ENCODE results near the gene DNAL1.
A peak's percentile ranks its signal among the peaks of the same experiment; 100 is the strongest.

The DNAL1 gene

GRCh38 chr14:73644531-73645247 is at the start of gene DNAL1:
Gene DNAL1, plus strand, starts transcription at chr14:73644986. Its CDS starts 54 bp downstream, at chr14:73645040.
- DNase-seq (ENCODE audit: extremely low spot score, insufficient read length, low read depth) (peak; percentile 98), FAIRE-seq (peak; percentile 97)

DNA sequence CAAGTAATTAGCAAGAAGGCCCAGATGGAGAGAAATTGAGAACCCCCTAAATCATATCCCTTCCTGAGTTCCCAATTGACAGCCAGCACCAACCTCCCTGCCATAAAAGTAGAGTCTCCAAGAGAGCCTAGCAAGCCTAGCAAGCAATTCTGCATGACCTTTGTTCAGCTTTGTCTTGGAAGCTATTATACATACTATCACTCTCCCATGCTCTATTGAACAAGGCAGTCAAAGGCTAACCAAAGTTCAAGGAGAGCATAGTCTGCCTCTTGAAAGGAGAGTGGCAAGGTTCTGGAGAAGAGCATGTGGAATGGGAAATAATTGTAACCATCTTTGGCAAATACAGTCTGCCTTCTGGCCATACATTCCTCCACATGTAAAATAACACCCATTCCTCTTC is 45.3 kb upstream of the DNAL1 start:
- DNase-seq (ENCODE audit: extremely low spot score, insufficient read length, low read depth) (no peak), FAIRE-seq (no peak)

- no peak for DNase-seq (ENCODE audit: extremely low spot score, insufficient read length, low read depth)
- no peak for FAIRE-seq
These were observed 41.8 kb upstream of the DNAL1 start for GRCh38 chr14:73602994-73603393.

DNA sequence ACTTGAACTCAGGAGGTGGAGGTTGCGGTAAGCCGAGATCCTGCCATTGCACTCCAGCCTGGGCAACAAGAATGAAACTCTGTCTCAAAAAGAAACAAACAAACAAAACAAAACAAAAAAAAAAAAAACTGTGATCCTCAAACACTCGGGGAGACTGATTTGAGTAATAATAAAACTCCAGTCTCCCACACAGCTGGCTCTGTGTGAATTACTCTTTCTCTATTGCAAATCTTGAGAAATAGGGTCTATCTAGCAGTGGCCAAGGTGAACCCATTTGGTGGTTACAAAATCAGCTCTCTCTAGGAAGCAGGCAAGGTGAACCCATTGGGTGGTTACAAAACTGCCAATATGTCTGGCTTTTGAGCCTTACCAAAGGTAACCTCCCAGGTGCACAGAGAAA is 38.5 kb upstream of the DNAL1 start:
- no peak for FAIRE-seq
- DNase-seq (ENCODE audit: extremely low spot score, insufficient read length, low read depth): no peak

- DNase-seq (ENCODE audit: extremely low spot score, insufficient read length, low read depth) (no peak), FAIRE-seq (no peak)
These were observed 37.5 kb upstream of the DNAL1 start for GRCh38 chr14:73607241-73607640.

GRCh38 chr14:73610687-73611086 is 34.1 kb upstream of the DNAL1 start:
- no peak for FAIRE-seq
- no peak for DNase-seq (ENCODE audit: extremely low spot score, insufficient read length, low read depth)

DNA sequence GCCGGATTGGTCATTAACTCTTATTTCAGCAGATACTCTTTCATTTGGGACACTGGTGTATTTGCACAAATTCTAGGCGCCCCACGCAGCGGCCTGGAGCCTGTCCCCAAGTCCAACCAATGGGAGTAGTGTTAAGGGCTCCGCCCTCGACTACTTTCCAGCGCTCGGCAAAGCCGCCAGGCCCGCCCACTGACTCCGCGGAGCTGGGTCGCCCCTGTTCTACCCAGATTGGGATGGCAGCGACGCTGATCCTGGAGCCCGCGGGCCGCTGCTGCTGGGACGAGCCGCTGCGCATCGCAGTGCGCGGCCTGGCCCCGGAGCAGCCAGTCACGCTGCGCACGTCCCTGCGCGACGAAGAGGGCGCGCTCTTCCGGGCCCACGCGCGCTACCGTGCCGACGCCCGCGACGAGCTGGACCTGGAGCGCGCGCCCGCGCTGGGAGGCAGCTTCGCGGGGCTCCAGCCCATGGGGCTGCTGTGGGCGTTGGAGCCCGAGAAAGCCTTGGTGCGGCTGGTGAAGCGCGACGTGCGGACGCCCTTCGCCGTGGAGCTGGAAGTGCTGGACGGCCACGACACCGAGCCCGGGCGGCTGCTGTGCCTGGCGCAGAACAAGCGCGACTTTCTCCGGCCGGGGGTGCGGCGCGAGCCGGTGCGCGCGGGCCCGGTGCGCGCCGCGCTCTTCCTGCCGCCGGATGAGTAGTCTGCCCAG is 32.3 kb upstream of the DNAL1 start, which contains the start of gene ACOT6:
Gene ACOT6, plus strand, starts transcription at position 179 of the 707 bp plus-strand sequence. Its CDS starts 55 bp downstream, at position 234.
- DNase-seq (ENCODE audit: extremely low spot score, insufficient read length, low read depth) (peak; percentile 42), FAIRE-seq (peak; percentile 74)

GRCh38 chr14:73613046-73613383 is 31.8 kb upstream of the DNAL1 start:
- DNase-seq (ENCODE audit: extremely low spot score, insufficient read length, low read depth): no peak
- no peak for FAIRE-seq

- FAIRE-seq: no peak
- no peak for DNase-seq (ENCODE audit: extremely low spot score, insufficient read length, low read depth)
These were observed 31.3 kb upstream of the DNAL1 start for GRCh38 chr14:73613419-73613963.

GRCh38 chr14:73616831-73617230 is 28.0 kb upstream of the DNAL1 start:
- DNase-seq (ENCODE audit: extremely low spot score, insufficient read length, low read depth) (no peak), FAIRE-seq (no peak)

- DNase-seq (ENCODE audit: extremely low spot score, insufficient read length, low read depth) (no peak), FAIRE-seq (no peak)
These were observed 25.3 kb upstream of the DNAL1 start for GRCh38 chr14:73619524-73619923.

DNA sequence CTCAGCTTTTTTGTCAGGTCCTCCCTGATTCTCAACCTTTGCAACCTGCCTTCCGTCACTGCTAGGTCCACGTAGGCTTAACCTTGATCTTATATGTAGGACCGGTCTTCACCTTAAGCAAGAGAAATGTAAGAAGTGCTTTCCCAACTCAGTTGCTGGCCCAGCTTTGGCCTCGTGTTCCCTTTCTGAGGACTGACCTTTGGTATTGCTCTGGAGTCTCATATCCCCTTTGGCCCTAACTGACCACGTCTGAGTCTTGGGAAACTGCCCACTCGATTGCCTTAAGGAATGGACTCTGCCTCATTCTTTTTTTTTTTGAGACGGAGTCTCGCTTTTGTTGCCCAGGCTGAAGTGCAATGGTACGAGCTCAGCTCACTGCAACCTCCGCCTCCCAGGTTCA is 24.5 kb upstream of the DNAL1 start:
- no peak for DNase-seq (ENCODE audit: extremely low spot score, insufficient read length, low read depth)
- no peak for FAIRE-seq

- DNase-seq (ENCODE audit: extremely low spot score, insufficient read length, low read depth) (no peak), FAIRE-seq (no peak)
These were observed 21.2 kb upstream of the DNAL1 start for GRCh38 chr14:73623504-73624054.

DNA sequence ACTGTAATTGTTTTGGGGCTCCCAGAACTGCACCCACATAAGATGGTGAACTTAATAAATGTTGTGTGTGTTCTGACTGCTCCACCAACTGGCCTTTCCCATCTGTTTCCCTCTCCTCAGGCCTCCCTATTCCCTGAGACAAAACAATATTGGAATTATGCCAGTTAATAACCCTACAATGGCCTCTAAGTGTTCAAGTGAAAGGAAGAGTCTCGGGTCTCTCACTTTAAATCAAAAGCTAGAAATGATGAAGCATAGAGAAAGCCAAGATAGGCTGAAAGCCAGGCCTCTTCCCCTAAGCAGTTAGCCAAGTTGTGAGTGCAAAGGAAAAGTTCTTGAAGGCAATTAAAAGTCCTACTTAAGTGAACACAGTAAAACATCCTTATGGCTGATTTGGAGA is 19.1 kb upstream of the DNAL1 start:
- FAIRE-seq (no peak), DNase-seq (ENCODE audit: extremely low spot score, insufficient read length, low read depth) (no peak)

- FAIRE-seq (no peak), DNase-seq (ENCODE audit: extremely low spot score, insufficient read length, low read depth) (no peak)
These were observed 17.6 kb upstream of the DNAL1 start for GRCh38 chr14:73627151-73627558.

- FAIRE-seq (no peak), DNase-seq (ENCODE audit: extremely low spot score, insufficient read length, low read depth) (no peak)
These were observed 14.6 kb upstream of the DNAL1 start for GRCh38 chr14:73630009-73630780.

DNA sequence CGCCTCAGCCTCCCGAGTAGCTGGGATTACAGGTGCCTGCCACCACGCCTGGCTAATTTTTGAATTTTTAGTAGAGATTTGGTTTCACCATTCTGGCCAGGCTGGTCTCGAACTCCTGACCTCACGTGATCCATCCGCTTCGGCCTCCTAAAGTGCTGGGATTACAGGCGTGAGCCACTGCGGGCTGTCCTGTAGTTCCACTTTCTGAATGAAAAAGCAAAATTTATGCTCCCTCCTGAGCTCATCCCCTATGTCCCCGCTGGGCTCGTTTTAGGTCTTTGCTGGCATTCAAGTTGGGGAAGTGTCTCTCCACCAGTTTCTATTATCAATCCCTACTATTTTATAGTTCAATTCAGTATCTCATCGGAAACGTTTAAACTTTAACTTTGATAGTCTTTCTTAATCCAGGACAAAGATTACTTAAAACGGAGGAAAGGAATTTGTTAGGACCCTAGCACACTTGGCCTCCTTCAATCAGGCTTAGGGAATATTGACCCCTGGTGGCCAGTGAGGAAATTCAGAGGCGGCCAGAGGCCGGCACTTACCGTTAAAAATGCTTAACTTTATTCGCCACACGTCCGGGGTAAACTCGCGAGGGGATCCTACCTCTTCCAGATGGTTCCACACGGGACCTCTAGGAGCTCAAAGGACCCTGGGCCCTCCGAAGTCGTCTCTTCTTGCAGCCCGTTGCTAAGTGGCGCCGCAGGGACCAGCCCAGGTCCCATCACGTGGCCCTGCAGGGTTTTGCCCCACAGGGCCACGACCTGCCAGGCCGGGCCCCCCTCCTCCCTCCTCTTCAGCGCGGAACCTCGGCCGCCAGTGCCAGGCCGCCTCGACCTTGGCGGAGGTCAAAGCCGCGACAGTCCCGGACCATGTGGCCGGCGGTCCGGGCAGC is 11.4 kb upstream of the DNAL1 start:
- peak; percentile 35 for DNase-seq (ENCODE audit: extremely low spot score, insufficient read length, low read depth)

DNA sequence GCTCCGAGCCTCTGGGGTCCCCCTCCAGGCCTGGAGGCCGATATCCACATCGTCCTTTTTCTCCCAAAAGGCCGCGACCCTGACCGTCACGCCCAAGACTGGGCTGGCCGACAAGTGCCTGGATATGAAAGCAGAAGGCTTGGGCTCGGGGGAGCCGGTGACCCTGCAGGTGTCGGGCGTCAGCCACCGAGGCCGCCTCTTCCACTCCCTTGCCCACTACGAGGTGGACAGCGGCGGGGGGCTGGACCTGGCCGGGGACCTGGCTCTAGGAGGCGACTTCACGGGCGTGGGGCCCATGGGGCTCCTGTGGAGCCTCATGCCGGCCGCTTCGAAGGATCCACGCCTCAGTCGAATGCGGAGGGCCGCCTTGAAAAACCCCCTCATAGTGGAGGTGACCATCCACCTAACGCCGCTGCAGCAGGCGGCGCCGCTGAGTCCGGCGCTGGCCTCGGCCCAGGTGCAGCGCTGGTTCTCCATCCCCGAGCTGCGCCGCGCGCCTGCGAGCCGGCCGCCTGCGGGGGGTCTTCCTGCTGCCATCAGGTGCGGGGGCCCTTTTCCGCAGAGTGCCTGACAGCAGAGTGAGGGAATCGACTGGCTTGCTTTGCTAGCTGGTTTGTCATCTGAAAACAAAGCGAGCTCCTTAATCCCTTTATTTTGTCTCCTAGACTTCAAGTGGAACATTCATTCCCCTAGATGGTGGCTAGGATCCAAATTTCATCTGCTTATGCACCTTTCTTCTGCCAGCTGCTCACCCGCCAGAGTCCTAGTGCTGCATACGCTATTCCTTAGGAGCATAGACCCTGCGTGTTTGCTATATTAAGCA is 10.6 kb upstream of the DNAL1 start:
- no peak for FAIRE-seq
- no peak for DNase-seq (ENCODE audit: extremely low spot score, insufficient read length, low read depth)

More for the DNA sequence above, 11.4 kb upstream of the DNAL1 start:
- FAIRE-seq: peak; percentile 93
